Stimulated activated CD4-positive, alpha-beta T cell treated with anti-CD3 and anti-CD28 coated beads, Interleukin-12 subunit alpha, Interleukin-12 subunit beta, amount 100 ng/mL, for 4 hours (primary cell): ENCODE results near the gene LLCFC1.

Source experiments
- DNase-seq: peaks from one replicate; pipeline ENCODE4 v3.0.0-alpha.2; 2020

Gene LLCFC1

DNA sequence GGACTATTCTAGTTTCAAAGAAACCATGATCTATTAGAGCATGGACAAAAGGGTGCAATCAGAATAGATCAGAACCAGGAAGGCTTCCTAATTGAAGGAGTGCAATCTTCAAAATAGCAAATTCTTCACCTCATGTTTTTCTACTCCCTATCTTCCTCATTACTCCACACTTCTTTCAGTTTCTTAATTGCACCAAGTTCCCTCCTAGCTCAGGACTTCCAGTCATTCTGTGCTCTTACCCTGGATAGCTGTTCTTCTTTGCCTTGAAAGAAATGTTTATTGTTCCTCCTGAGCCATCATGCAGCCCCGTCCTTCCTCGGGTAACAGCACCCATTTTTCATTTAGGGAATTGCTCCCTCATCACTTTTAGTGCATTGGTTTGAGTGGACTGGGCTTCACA is 28.8 kb upstream of the LLCFC1 start:
- DNase-seq = no peak

- no peak for DNase-seq
Observed at GRCh38 chr7:142913051-142913450, 26.2 kb upstream of the LLCFC1 start.

DNA sequence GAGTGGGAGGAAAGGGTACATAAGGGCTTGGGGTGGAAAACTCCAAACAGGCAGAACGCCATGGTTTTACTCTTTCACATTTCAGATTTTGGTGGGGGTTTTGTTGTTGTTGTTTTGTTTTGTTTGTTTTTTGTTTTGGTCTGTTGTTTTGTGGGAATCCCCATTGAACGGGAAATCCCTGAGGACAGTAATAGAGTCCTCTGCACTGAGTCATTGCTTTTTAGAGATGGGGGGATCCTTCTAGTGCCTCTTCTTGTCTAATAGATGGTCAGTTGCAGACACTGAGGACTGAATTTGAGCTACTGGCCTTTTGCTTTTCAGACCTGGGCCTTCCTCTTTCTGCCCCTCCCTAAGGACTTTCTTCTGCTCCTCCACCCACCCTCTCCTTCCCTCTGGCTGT is 25.7 kb upstream of the LLCFC1 start:
- DNase-seq = no peak

GRCh38 chr7:142914121-142914520 is 25.2 kb upstream of the LLCFC1 start:
- no peak for DNase-seq

DNA sequence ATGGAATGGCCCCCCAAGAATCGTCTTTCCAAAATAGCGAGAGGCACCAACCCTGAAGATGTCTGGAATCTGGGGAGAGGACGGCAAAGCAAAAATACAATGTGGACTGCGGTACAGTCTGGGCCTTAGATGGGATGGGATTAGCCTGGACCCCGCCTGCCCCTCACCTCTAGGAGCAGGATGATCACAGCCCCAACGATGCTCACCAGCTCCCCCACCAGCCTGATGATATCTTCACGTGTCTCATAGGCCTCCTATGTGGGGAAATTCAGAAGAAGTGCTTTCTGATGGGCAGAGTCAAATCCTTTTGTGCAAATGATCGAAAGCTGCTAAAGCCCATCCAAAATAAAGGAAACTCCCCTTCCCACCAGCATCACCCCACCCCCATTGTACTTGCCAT is 24.0 kb upstream of the LLCFC1 start:
- no peak for DNase-seq

- DNase-seq = no peak
Observed at GRCh38 chr7:142916508-142916907, 22.8 kb upstream of the LLCFC1 start.

- DNase-seq = no peak
Observed at GRCh38 chr7:142917447-142917846, 21.8 kb upstream of the LLCFC1 start.

DNA sequence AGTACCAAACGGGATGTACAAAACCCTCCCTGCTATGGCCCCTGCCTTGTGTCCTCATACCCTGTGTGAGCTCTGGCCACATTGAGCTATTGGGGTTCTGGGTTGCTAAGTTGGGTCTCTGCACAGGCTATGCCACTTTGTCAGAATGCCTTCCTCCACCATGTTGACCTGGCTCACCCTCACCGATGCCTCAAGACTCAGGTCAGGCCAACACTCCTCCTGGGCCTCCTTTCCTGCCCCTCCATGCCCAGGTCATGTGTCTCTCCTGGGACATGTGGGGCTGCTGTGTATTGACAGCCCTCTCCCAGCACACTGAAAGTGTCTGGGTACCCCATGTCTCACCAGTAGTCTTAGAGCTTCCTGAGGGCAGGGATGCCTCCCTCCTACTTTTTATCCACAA is 20.4 kb upstream of the LLCFC1 start:
- DNase-seq = no peak

DNA sequence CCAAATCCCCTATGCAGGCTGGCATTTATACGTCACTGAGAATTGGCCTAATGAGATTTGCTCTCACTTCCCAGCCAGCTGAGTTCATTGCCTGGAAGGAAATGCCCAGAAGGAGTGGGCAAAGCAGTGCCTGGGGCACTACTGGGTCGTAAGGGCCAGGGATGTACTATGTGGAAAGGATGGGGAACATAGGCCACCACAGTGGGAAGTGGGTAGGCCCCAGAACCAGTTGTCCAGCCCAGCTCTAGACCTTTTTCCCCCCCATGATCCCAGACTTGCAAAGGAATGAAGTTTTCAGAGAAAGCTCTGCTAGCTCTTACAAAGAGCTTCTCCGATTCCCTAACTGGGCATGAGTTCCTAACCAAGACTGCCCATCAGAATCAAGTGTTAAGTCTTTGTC is 19.6 kb upstream of the LLCFC1 start:
- no peak for DNase-seq

DNA sequence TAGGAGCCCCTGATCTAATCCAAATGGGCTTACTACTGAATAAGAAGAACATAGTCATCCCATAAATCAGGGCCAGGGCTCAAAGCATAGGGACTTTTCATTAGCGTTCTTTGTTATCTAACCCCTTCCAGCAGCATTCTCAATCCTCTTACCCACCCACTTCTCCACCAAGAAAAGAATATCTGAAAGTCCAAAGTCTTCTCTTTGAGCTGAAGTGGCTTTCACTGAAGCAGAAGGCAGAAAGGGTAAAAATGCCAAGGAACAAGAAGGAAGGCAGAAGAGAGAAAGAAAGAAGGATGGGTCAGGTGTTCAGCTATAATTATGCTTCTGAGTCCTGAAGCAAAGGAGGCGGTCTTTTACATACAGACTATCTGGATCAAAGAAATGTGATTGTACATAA is 15.9 kb upstream of the LLCFC1 start:
- DNase-seq = no peak

DNA sequence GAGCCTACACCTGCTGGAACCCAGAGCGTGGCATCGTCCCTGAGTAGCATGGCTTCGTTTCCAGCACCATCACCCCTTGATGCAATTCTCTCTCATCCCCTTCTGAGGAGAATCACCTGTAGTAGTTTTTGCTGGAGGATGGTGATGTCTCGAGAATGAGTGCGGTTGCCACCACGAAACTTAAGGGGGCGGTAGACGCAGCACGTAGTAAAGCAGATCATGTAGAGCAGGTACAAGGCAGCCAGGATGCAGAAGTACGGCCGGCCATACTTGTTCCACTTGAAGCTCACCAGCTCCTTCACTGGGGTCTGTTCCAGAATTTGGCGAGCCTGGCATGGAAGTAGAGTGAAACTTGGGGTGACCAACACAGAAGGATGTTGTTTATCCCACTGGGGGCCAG is 13.9 kb upstream of the LLCFC1 start:
- DNase-seq = no peak

DNA sequence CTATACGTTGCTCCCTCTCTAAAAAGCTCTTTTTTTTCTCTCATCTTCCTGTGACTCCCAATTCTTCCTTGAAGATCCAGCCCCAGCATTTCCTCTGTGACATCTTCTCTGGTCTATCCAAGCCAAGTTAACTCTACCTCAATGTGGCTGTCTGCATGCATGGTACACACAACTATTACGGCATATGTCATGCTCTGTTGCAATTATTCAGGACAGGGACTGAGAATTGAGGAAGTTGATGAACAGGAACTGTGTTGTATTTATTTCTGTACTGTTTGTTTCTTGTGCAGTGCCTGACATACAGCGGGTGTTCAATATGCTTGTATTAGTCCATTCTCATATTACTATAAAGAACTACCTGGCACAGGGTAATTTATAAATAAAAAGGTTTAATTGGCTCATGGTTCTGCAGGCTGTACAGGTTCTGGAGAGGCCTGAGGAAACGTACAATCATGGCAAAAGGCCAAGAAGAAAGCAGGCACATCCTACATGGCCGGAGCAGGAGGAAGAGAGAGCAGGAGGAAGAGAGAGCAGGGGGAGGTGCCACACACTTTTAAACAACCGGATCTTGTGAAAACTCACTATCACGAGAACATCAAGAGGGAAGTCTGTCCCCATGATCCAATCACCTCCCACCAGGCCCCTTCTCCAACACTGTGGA is 12.1 kb upstream of the LLCFC1 start:
- DNase-seq = no peak

DNA sequence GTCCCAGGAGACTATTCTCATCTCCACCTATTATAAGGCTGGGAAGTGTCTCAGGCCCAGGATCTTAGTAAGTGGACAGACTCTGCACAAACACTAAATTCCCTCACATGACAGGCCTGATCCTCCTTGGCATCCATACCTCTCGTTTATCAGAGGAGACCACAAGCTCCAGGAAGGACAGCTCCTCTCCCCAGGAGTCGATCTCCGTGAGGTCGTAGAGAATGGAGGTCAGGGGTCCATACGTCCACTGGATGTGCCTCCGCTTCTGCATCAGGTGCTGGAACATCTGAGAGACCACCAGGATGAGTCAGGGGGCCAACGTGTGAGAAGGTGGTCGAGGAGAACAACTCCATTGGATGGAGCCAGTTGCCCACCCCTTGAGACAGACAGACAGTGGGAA is 11.3 kb upstream of the LLCFC1 start:
- DNase-seq = no peak

DNA sequence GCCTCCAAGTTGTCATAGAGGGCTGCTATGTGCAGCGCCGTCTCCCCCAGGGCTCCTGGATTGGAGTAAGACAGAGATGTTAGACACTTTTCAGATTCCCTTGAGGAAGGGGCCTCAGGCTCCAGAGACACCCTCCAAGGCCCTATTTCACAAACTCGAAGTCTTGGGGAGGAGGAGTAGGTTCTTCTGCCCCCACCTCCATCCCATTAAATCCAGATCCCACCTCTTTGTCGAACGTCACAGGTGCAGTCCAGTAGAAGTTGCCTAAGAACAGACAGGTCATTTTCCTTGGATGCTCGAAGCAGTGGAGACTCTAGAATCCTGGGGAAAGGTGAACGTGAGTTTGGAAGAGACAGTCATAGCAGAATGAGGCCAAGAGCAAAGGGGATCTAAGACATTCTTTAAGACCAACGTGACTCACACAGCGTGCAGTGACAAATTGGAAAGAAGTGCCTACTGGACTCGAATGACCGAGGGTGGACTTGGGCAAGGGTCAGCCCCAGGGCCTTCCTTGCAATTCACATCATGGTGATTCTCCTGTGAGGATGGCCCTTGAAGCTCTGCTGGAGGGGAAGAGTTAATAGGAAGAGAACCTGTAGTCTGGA is 9.1 kb upstream of the LLCFC1 start:
- DNase-seq = no peak

DNA sequence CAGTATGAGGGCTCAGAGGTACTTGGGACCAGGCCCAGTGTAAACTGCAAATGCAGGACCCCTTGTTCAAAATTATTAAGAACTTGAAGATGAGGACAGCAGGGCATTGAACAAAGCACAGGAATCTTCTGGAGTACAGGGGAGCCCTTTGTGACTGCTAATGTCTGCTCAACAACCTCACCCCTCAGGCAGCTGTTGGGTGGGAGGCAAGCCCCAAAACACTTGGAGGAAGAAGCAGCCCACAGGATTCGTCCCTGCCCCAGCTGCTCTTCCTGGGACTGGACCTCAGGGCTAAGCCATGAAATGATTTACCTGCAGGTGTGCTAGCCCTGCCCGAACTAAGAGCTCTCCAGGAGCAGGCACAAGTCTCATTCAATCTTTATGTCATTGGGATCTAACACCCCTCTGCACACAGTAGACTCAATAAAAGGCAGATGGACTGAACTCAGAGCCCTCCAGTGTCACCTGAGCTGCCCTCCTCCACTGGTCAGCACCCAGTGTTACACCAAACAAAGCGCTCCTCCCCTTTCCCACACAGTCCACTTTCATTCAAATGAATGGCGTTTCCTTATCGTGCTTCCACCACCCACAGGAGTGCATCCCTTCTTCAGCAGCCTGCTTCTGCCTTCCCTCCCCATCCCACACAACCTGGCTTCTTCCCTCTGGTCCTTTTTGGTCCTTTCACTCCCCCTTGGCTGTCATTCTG is 6.7 kb upstream of the LLCFC1 start:
- DNase-seq = no peak

DNA sequence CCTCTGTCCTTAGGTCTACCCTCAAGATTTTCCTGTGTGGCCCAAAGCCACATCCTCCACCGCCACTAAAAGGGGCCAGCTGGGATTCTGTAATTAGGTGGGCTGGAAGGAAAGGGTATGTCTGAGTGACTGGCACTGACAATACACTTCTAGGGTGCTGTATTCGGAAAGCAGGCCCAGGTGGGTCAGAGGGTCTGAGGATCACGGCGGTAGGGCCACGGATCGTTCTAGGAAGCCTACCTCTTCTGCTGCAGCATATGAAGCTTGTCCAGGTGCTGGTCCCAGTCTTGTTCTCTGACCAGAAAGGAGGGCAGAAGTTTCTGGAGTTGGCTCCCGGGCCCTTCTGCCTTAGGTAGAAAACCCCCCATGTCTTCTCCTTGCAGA is 6.2 kb upstream of the LLCFC1 start:
- DNase-seq = no peak

- no peak for DNase-seq
Observed at GRCh38 chr7:142933624-142934023, 5.7 kb upstream of the LLCFC1 start, which contains the start of gene TRPV5. TRPV5 (minus strand) TSS chr7:142933746; CDS start chr7:142933459, 287 bp downstream.

- DNase-seq = no peak
Observed at GRCh38 chr7:142934056-142934455, 5.2 kb upstream of the LLCFC1 start.

GRCh38 chr7:142935941-142936565 is 3.2 kb upstream of the LLCFC1 start:
- DNase-seq = no peak

- DNase-seq = no peak
Observed at GRCh38 chr7:142938611-142939010, 673 bp upstream of the LLCFC1 start.

- DNase-seq = no peak
Observed at GRCh38 chr7:142940966-142941535, 1.8 kb downstream of the LLCFC1 start.

DNA sequence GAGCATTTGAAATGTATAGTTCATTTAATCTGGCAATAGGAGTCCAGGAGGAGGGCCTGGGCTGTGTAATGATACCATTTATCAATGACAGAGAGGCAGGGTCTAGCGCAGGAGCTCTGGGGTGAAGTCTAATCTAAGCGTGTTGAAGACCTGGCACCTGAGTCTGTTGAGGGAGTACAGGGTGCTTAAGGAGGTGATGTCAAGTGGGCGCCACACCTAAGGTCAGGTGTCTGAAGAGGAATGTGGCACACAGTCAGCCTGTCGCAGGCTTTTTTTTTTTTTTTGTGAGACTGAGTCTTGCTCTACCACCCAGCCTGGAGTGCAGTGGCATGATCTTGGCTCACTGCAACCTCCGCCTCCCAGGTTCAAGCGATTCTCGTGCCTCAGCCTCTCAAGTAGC is 2.3 kb downstream of the LLCFC1 start:
- no peak for DNase-seq

- no peak for DNase-seq
Observed at GRCh38 chr7:142942746-142943145, 3.5 kb downstream of the LLCFC1 start.
